Stimulated activated CD4-positive, alpha-beta T cell treated with anti-CD3 and anti-CD28 coated beads, Interleukin-15, amount 100 ng/mL, for 1 hour (primary cell): ENCODE measurements around the gene TPST2.
A peak's percentile ranks its signal among the peaks of the same experiment; 100 is the strongest.

Experiments used
- DNase-seq, 2 donors: peaks; one replicate each; pipeline ENCODE4 v3.0.0-alpha.2; 2020; ENCODE audit warnings: low read depth in 1 of 2, low spot score in 1 of 2

The TPST2 gene

DNA sequence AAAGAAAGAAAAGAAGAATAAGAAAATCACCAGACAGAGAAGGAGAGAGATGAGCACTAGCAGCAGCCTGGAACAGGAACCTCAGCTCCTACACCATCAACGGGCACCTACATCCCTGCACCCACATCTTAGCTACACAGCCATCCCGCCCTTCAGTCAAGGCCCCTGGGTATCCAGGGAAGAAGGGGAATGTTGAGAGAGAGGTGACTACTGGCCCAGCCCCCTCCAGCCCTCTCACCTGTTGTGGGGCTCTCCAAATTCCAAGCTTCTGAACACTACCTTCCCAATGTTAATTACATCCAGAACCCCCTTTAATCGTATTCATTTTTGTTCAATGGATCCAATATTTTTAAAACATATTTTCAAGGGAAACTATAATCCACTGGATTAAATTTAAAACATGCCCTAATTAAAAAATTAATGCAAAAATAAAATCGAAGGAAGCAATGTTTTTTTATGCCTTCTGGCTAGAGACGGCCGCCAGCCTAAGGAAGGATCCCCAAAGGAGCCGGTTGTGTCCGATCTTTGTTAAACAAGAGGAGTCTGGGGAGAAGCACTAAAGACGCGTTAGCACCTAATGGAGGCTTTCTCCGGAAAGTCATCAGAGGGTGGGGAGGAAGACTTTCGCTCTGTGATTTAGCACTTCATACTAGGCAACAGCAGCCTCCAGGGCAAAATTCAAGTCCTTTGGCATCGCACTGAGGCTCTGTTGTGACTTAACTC, 9.5 kb downstream of the TPST2 start:
- no peak for DNase-seq

DNA sequence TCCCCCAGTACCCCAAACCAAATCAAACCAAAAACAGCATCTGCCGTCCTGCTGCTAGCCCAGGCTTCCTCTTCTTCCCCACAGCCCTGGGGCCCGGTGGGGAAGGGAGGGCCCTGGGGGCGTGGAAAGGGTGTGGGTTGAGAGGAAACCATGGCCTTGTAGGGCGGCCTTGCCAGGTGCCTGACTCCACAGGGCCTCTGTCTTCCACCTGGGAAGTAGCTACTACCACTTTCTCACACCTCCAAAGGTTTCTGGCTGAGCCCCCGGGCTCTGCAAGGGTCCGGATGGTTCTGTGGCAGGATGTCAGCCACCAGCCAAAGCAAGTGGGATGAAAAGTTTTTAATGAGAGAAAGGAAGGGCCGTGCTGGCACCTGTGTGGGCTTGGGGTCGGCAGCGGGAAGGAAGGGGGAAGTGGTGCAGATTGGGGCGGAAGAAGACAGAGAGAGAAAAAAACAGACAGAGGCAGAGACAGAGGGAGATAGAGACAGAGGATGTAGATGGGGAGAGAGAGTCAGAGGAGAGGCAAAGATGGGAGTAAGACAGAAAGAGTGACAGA, 10.5 kb downstream of the TPST2 start:
- peak in 1 of 2 donors; percentile 24 for DNase-seq

DNA sequence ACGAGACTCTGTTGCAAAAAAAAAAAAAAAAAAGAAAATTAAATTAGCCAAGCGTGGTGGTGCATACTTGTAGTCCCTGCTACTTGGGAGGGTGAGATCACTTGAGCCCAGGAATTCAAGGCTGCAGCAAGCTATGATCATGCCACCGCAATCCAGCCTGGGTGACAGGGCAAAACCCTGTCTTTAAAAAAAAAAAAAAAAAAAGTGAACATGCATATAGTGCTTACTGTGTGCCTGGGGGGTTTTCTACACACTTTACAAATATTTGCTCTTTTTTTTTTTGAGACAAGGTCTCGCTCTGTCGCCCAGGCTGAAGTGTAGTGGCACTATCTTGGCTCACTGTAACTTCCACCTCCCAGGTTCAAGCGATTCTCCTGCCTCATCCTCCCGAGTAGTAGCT, 12.9 kb downstream of the TPST2 start:
- no peak for DNase-seq

DNA sequence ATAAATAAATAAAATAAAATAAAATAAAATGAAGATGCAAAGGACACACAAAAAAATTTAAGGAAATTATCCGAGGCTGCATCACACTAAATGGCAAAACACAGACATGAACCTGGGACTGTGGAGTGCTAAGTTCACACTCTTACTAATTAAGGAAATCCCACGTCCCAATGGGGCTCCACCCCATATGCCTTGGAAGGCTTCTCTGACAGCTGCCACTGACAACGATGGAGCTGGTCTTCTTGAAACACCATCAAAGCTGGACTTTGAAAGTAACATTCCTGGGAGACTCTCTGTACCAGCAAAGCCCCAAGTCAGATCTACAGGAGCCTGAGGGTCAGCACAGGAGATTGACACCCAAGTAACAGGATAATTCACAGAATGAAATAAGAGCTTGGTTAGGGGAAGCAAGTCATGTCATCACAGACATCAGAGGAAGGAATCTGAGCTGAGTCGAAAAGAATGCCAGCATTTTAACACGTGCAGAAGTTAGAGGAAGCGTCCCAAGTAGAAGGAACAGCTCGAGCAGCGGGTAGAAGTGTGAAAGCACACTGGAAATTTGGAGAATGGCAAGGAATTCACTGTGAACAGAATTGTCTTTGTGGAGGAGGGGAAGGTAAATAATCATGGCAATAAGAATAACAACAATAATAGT, 13.8 kb downstream of the TPST2 start:
- DNase-seq = no peak

DNA sequence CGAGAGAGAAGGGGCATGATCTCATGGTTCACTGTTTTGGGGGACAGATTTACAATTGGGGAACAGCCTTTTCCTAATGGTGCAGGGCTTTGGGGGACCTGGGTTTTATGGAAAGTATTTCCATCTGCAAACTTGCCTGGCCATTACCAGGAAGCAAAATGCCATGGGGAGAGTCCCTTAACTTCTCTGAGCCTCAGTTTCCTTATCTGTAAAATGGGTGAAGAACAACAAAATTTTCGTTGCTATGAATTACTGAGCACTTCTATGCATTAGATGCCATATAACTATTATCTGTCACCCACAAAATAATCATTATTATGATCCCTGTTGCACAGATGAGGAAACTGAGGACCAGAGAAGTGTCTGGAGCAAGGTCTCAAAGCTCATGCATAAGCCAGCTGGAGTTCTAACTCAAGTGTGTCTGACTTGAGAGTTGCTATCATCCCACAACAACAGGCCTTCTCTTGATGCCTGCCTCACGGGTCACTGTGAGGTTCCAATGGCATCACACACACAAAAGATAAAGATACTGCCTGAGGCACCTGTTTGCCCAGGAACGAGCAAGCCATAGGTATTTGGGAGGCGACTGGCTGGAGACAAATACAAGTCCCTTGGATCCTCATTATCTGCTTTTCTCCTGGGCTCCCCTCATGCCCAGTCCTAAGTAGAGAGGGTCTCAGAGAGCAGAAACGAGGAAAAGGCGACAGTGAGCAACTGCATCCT, 15.8 kb downstream of the TPST2 start:
- DNase-seq = no peak

DNA sequence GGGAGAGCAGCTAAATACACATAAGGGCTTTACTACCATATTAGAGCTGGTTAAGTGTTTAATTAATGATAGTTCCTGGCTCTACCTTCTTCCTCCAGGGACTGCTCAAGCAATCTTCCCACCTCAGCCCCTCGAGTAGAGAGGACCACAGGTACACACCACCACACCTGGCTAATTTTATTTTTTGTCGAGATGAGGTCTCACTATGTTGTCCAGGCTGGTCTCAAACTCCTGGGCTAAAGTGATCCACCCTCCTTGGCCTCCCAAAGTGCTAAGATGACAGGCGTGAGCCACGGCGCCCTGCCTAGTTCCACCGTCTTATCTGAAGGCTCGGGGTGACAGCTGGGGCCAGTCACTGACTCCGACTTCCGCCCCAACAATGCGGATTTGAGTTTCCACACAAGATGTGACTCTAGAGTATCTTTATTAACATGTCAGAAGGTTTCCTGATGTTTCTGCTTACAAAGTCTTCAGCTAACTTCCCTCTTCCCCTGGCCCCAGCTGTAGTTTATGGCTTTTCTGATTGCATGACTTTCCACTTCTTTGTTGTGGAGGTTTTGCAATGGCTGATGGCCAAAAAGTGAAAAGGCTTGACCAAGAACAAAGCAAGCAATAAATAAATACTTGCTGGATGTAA, 16.8 kb downstream of the TPST2 start:
- no peak for DNase-seq

DNA sequence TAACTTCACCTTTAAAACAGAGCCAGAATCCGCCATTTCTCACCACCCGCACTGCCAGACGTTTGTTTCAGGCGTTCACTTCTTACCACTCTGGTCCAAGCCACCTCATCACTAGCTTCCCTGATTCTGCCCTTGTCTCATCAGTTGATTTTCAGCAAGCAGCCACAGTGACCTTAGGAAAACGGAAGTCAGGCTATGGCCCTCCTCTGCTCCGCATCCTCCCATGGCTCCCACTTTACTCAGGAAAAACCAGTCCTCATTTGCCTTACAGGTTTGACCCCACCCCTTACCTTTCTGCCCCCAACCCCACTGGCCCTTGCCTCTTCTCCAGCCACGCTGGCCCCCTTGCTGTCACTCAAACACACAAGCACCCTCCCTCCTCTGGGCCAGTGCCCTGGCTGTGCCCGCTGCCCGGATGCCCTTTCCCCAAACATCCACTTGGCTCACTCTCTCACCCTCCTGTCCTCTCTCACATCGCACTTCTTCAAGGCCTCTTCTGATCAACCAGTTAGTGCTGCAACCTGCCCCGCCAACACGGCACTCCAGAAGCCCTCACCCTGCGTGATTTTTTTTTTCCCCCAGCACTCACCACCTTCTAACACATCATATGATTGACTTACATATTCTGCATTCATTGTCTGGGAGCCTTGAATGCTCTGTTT, 18.9 kb downstream of the TPST2 start:
- no peak for DNase-seq

DNA sequence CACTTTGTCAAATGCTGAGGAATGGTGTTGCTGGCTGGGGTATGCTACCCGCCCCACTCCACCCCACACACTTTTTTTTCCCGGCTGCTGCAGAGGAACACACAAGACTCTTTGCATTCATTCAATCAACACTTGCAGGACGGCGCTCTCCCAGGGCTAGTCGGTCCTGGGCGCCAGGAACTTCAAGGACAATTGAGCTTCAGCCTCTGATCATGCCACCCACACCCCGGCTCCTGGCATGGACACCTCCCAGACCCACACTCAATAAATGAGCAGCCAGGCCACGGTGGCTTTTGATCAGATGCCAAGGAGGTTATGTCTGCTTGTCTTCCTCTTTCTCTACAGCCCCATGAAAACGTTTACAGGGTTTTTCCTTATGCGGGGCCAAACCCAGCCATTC, 19.8 kb downstream of the TPST2 start:
- DNase-seq = no peak

DNA sequence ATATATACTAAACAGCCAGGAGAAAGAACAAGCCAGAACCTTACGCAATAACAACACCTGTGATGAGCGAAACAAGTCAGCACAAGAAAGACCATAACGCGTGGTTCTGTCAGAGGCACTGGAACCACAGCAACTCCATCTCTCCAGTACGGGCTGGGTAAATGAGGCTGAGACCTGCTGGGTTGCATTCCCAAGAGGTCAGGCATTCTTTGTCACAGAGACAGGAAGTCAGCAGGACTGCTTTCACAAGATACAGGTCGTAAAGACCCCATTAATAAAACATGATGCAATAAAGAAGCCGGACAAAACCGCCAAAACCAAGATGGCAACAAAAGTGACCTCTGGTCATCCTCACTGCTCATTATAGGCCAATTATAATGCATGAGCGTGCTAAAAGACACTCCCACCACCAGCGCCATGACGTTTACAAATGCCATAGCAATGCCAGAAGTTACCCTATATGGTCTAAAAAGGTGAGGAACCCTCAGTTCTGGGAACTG, 21.7 kb downstream of the TPST2 start:
- no peak for DNase-seq

DNA sequence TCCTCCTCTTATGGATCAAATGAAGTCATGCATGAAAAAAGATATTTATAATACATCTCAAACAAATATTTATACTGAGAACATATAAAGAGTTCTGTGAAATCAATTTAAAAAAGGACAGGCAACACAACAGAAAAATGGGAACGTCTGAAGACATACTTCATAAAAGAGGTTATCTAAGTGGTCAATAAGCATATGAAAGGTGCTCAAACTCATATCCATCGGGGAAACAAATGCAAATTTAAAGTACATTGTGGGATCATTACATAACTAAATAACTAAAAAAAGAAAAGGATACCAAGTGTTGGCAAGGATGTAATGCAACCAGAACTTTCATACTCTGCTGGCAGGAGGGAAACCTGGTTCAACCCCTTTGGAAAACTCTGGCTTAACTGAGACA, 22.3 kb downstream of the TPST2 start:
- DNase-seq = no peak

DNA sequence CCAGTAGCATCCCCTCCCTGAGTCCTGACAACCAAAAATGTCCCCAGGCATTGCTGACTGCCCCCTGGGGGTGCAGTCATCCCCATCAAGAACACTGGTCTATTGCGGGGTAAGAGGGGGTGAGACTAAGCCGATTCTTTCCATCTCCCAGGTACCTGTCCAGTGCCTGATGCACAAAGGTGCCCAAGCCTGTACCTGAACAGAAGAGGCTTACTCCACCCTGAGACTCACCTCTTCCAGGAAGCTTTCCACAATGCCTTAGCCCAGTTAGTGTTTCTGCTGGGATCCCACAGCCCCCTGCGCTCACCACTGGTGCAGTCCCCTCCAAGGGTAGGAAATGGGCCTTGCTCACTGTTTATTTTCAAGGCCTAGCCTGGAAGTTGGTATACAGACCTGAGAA, 22.9 kb downstream of the TPST2 start:
- DNase-seq = no peak

DNA sequence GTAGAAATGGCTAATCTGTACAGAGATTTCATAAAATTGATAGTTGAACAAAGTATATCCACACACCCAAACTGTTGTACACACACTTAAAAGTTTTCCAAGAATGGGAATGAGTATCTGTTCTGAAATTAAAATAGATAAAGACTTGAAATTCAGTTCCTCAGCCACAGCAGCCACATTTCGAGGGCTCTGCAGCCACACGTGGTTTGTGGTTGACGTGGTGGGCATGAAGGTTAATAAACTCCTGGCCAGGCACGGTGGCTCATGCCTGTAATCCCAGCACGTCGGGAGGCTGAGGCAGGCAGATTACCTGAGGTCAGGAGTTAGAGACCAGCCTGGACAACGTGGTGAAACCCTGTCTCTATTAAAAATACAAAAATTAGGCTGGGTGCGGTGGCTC, 24.0 kb downstream of the TPST2 start:
- DNase-seq = no peak

DNA sequence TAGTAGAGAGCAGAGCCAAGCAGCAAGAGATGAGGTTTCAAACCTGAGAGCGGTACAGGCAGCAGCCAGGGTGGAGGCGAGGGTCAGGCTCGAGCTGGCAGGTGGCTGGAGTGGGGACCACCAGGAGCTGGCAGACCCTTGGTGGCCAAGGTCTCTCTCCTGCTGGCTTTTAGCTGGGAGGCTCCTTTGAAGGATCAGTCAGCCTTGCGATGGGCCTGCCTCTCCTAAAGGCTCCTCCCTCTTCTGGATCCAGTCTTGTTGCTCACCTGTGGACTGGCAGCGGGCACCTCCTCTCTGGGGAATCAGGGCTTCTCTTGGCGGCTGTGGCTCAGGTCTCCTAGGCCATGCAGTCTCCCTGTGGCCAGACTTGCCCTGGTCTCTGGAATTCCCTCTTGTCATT, 24.8 kb downstream of the TPST2 start:
- DNase-seq = no peak

DNA sequence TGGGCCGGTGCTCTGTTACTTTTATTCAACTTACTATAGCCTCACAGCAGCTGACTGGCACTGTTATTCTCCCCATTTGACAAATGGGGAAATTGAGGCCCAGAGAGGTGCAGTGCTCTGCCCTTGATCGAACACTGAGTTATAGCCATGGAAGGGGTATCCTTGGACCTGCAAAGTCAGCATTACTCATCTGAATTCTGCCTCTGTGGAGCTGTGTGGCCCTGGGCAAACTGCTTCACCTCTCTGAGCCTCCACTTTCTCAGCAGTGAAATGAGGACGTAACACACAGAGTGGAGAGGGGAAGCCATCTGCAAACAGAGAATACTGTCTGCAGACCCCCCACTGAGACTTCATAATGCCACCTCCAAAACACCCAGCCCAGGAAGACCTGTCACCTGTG, 25.3 kb downstream of the TPST2 start:
- no peak for DNase-seq

DNA sequence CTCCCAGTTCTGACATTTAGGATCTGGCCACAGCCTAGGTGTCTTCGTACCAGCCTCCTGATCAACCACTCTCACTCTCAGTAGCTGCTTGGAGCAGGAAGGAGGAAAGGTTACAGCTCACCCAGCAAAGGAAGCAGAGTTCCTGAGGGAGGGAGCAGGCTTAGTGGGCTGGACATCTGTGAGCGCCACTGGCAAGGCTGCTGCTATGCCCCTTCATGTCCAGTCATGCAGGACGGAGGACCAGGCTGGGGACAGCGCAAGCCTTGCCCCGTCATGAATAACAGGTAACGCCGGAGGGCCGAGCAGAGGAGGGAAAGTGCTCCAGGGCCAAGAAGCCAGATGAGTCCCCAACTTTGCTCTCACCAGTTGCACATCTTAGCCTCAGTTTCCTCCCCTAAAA, 25.8 kb downstream of the TPST2 start:
- no peak for DNase-seq

DNA sequence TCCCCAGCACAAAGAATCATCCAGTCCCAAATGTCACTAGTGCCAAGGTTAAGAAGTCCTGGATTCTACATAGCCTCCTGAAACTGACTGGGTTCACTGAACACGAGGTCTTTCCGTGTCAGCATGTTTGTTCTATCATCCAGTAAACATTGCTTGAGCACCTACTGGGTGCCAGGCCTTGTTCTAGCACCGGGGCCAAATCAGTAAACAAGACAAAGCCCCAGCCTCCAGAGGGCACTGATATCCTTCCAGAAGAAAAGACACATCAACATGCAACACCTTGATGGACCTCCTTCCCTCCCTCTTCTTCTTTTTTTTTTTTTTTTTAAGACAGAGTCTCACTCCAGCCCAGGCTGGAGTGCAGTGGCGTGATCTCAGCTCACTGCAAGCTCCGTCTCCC, 26.9 kb downstream of the TPST2 start:
- DNase-seq = no peak

DNA sequence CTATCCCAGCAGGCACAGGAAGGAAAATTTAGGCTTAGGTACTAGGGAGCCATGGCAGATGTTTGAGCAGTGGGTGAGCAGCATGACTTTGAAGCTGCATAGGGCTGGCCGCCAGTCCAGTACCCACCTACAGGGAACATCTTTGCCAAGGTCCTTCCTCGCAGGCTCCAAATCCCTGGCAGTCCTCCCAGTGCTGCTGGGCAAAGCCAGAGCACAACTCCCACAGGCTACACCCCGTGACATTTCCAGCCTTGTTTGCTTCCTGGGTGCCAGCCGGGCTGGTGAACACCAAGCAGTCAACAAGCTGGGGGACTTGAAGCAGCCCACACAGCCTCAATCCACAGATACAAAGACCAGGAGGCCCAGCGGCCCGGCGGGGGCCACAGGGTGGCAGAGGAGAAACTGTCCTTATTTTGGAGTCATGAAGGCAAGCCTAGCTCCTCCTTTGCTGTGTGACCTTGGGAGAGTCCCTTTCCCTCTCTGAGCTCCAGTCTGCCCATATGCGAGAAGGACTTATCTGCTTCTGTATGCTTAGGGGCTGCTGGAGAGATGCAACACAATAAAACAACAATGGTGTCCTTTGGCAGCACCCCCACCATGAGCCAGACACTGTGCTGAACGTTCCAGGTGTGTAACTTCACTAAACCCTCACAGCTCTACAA, 28.0 kb downstream of the TPST2 start:
- no peak for DNase-seq

DNA sequence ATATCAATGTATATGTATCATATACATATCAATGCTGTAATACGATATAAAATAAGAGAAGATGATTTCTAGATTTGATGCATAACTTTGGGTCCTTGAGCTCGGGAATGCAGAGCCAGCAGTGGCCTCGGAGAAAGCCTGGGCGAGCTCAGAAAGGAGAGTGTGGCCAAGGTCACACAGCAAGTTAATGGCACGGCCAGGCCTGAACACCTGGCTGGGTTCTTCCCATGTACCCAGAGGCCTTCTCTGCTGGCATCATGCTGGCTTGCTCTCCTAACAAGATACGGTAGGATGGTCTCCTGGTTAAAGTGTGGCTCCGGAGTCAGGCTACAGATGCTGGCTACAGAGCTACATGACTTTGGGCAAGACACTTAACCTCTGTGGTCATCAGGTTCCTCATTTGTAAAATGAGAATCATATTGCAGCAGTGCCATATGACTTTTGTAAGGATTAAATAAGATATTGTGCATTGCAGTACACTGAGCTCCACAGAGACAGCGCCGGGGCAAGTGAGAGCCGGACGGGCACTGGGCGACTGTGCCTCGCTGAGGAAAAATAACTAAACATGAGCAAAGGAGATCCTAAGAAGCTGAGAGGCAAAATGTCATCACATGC, 29.9 kb downstream of the TPST2 start:
- DNase-seq = no peak

DNA sequence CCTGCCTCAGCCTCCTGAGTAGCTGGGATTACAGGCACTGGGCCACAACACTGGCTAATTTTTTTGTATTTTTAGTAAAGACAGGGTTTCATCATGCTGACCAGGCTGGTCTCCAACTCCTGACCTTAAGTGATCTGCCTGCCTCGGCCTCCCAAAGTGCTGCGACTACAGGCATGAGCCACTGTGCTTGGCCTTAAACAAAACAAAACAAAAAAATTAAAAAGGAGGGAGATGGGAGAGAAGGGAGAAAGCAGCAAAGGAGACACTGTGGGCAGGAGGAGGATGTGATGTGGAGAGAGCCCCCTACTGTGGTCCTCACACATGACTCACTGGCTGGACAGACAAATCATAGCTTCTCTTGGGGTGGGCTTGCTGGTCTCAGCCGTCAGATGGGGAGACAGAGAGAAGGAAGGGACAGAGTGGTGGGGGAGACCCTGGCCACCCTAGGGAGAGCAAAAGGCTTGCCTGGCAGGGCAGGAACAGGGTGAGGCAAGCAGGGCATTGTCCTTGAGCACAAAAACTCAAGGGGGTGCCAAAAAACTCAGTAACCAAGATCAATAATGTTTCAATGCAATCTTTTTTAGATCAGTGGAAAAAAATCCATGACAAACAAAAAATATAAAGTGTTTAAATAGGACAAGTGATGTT, 31.6 kb downstream of the TPST2 start:
- no peak for DNase-seq
